HUES48 (cell line): ENCODE results near the gene USP22.

Source experiments
- H3K27ac ChIP-seq: one replicate; pipeline ENCODE4 v1.7.0; 2013; ENCODE audit warnings: low read depth, low read length, inconsistent platforms
- H3K27me3 ChIP-seq: 2 replicates; pipeline ENCODE4 v1.6.1; 2013; ENCODE audit warnings: mild to moderate bottlenecking, low read length; ENCODE audit not compliant: control insufficient read depth, insufficient read depth
- H3K36me3 ChIP-seq: 2 replicates; pipeline ENCODE4 v1.6.1; 2013; ENCODE audit warnings: low read length; ENCODE audit not compliant: control insufficient read depth, insufficient read depth
- H3K4me1 ChIP-seq: 2 replicates; pipeline ENCODE4 v1.6.1; 2013; ENCODE audit warnings: mild to moderate bottlenecking, low read length; ENCODE audit not compliant: control insufficient read depth, insufficient read depth
- H3K4me3 ChIP-seq: 2 replicates; pipeline ENCODE4 v1.5.1; 2013; ENCODE audit warnings: mild to moderate bottlenecking, low read depth, low read length
- H3K9ac ChIP-seq: 2 replicates; pipeline ENCODE4 v1.6.1; 2013; ENCODE audit warnings: mild to moderate bottlenecking, low read depth, low read length, moderate library complexity
- H3K9me3 ChIP-seq: 2 replicates; pipeline ENCODE4 v1.6.1; 2013; ENCODE audit warnings: low read length; ENCODE audit not compliant: control insufficient read depth, insufficient read depth

USP22 gene

DNA sequence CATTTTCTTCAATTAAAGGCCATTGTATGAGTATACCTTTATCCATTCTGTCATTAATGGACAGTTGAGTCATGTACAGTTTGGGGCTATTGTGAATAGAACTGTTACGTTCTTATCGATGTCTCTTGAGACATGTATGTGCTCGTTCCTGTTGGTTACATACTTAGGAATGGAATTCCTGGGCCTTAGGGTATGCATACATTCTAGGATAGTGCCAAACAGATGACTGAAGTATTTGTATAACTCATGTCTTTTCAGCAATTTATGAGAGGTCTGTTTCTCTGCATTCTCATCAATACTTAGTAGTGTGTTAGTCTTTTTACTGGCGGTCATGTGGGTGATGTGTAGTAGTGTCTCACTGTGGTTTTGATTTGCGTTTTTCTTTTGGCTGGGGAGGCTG lies 81.2 kb downstream of the USP22 start:
- Histone ChIP-seq H3K4me1 (peaks cover 15% of the 10 kb centered on the region), H3K9me3 (no peaks in the 10 kb centered on the region), H3K36me3 (no peaks in the 10 kb centered on the region), H3K9ac (no peak overlapping the region), H3K27me3 (no peaks in the 10 kb centered on the region), H3K4me3 (no peak overlapping the region), H3K27ac (no peak overlapping the region)

DNA sequence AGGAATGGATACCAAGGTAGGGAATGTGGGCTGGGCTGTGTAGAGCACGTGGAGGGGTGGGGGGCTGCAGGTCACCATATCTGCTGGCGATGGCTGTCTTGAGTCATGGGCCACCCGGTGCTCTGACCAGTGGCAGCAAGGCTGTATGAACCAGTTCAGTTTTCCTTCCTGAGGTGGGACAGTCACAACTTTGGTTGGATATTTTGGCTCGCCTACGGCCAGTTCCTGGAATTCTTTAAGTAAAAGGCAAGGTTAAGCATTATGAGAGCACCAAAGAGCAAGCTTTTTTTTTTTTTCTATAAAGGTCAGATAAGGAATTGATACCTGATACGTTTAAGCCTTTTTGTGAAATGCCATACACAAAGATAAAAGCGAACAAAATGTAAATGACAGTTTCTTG lies 81.9 kb downstream of the USP22 start:
- no peaks in the 10 kb centered on the region for H3K36me3 ChIP-seq
- H3K4me1 ChIP-seq: peaks cover 15% of the 10 kb centered on the region
- H3K4me3 ChIP-seq: no peak overlapping the region
- H3K27me3 ChIP-seq: no peaks in the 10 kb centered on the region
- H3K9ac ChIP-seq: no peak overlapping the region
- H3K27ac ChIP-seq: no peak overlapping the region
- H3K9me3 ChIP-seq: no peaks in the 10 kb centered on the region

DNA sequence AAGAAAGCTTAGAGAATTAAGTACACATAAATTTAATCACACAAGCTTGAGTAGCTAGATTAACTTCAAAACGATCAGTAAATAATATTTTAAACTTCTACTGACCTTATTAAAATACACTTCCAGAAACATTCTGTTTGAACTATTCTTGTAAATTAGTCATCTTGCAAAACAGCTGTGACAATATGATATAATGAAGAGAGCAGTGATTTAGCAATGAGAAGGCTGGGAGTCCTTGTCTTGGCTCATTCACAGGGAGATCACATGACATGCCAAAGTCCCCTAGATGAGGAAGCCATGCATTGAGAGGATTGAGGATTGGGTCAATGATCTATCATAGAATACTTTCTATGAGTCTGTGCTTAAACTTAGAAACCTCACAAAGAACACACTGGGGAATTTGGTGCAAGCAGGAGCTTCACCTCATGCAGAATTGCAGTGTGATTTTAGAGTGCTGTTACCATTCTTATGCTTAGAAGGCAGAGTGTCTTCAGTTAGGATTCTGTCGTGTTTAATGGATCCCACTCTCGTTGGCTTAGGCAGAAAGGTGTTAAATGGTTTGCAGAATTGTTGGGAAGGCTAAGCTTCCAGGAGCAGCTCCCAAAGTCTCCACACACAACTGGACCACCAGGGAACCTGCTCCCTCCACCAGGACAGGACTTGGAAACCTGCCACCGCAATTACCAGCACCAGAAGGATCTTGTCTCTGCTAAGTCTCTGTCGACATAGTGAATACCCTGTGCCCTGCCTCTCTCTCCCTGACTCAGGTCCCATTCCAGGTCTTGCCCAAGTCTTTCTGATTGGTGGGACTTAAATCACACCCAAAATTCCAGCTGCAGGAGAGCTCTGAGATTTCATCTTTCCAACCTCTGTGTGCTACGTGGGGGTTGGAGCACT lies 87.1 kb downstream of the USP22 start:
- no peaks in the 10 kb centered on the region for H3K9me3 ChIP-seq
- no peaks in the 10 kb centered on the region for H3K4me1 ChIP-seq
- H3K9ac ChIP-seq: no peak overlapping the region
- H3K36me3 ChIP-seq: no peaks in the 10 kb centered on the region
- H3K27ac ChIP-seq: no peak overlapping the region
- H3K27me3 ChIP-seq: no peaks in the 10 kb centered on the region
- H3K4me3 ChIP-seq: no peak overlapping the region

DNA sequence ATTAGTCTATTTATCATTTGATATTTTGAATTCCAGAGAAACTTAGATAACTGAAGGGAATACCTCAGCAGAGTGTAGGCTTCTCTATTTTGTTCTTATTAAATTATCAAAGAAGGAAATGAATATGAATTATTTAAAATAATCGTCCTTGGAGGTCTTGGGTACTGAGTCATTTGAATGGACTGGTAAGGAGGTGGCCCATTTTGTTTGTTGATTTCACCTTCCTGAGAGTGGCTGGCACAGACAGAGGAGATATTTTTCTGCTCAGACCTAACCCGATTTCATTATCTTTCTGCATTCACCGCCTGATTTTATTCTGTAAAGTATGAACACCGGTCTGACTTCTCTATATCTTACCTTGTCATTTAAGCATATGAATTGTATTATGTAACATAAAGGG lies 88.0 kb downstream of the USP22 start:
- no peaks in the 10 kb centered on the region for H3K27me3 ChIP-seq
- H3K9ac ChIP-seq: no peak overlapping the region
- H3K4me1 ChIP-seq: no peaks in the 10 kb centered on the region
- H3K27ac ChIP-seq: no peak overlapping the region
- H3K36me3 ChIP-seq: no peaks in the 10 kb centered on the region
- H3K9me3 ChIP-seq: no peaks in the 10 kb centered on the region
- no peak overlapping the region for H3K4me3 ChIP-seq

DNA sequence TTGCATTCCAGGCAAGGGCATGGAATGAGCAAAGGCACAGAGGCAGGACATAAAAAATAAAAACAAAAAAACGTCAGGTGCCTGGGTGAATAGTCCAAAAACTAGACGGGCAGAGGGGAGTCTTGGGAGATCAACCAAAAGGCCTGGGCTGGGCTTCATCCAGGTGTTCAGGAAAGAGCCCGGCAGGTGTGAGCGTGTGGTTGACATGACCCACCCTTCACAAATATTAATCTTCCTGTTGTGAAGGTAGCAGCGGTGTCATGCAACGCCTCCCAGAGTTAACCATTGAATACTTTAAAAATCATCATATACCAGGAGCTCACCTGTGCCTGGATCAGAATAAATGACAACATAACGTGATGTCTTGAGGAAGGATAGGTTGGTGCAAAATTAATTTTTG lies 90.6 kb downstream of the USP22 start:
- Histone ChIP-seq H3K4me1 (no peaks in the 10 kb centered on the region), H3K9ac (no peak overlapping the region), H3K9me3 (no peaks in the 10 kb centered on the region), H3K4me3 (no peak overlapping the region), H3K36me3 (no peaks in the 10 kb centered on the region), H3K27ac (no peak overlapping the region), H3K27me3 (no peaks in the 10 kb centered on the region)
